Measurements from ENCODE around the gene HIVEP3.

DNA sequence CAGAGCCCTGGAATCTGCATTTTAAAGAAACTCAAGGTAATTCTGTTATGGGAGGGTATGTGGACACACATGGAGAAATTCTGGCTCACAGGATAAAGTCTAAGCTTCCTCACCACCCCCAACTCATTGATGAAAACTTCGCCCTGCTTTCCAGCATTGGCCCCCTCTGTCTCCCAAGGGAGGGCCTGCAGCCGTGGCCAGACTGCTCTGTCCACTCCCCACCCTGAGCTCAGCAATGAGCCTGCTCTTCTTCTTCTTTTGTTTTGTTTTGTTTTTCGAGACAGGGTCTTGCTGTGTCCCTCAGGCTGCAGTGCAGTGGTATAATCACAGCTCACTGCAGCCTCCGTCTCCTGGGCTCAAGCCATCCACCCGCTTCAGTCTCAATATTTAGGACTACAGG is 297.5 kb downstream of the HIVEP3 start:
- TF ChIP-seq, protein P1, sequence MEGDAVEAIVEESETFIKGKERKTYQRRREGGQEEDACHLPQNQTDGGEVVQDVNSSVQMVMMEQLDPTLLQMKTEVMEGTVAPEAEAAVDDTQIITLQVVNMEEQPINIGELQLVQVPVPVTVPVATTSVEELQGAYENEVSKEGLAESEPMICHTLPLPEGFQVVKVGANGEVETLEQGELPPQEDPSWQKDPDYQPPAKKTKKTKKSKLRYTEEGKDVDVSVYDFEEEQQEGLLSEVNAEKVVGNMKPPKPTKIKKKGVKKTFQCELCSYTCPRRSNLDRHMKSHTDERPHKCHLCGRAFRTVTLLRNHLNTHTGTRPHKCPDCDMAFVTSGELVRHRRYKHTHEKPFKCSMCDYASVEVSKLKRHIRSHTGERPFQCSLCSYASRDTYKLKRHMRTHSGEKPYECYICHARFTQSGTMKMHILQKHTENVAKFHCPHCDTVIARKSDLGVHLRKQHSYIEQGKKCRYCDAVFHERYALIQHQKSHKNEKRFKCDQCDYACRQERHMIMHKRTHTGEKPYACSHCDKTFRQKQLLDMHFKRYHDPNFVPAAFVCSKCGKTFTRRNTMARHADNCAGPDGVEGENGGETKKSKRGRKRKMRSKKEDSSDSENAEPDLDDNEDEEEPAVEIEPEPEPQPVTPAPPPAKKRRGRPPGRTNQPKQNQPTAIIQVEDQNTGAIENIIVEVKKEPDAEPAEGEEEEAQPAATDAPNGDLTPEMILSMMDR (optimal IDR thresholded peaks at IDR 0.05 in 1 of 3, IDR thresholded peaks at IDR 0.05 in 1 of 3, conservative IDR thresholded peaks at IDR 0.05 in 1 of 3; ENCODE audit: extremely low read depth in 1 of 3, insufficient read depth in 2 of 3, low read length in 3 of 3): no peak
- no peak for TF ChIP-seq EZH2 (IDR thresholded peaks at IDR 0.05; ENCODE audit: low read length)

Data from keratinocyte (primary cell).